Measurements from ENCODE around the gene FNIP2. TPM values are rescaled to one million over a fixed set of nuclear protein-coding genes. Genes with fewer than 3 reads are reported as not detected.

FNIP2 gene
- total and polyA plus RNA-seq, 10 of the 15 experiments (the other 5 are each of a cell fraction or from before 2014, with no cell fraction given), result 0.03 to 0.38 (median 0.15) TPM

DNA sequence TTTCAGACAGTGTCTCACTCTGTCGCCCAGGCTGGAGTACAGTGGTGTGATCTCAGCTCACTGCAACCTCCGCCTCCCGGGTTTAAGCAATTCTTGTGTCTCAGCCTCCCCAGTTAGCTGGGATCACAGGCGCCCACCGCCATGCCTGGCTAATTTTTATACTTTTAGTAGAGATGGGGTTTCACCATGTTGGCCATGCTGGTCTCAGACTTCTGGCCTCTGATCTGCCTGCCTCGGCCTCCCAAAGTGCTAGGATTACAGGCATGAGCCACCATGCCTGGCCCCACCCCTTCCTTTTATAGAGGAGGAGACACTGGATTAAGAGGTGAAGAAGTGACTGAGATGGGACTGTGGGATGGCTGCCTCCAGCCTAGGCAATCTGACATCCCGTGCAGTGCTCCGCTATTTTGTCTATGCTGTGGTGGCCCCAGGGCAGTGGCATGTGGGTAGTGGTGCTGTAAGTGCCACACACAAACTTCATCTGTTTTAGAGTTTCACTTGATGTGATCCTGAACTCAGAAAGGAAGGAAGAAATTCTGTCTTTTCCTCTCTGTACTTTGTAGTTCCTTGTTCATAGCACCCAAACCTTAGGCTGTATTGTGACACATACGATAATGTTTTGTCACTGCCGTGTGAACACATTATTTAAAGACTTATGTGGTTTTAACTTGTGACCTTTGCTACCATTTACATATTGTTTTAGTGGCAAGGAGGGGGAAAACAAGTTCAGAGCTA, 48.9 kb downstream of the FNIP2 start (continued):
- TF ChIP-seq GATAD2B (conservative IDR thresholded peaks at IDR 0.05; ENCODE audit: low read depth), result 0 out of 2 replicates have a peak, but pooled peaks have one; percentile 36
- TF ChIP-seq ZNF217 (IDR thresholded peaks at IDR 0.05), result no peak
- TF ChIP-seq, protein P1, sequence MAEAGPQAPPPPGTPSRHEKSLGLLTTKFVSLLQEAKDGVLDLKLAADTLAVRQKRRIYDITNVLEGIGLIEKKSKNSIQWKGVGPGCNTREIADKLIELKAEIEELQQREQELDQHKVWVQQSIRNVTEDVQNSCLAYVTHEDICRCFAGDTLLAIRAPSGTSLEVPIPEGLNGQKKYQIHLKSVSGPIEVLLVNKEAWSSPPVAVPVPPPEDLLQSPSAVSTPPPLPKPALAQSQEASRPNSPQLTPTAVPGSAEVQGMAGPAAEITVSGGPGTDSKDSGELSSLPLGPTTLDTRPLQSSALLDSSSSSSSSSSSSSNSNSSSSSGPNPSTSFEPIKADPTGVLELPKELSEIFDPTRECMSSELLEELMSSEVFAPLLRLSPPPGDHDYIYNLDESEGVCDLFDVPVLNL (IDR thresholded peaks at IDR 0.05; ENCODE audit: low read depth, low read length), result no peak
- no peak for TF ChIP-seq SIX5 (IDR thresholded peaks at IDR 0.05; ENCODE audit: low read depth, low read length, severe bottlenecking)
- no peak for TF ChIP-seq RAD51 (IDR thresholded peaks at IDR 0.05)
- no peak for TF ChIP-seq CBX3 (IDR thresholded peaks at IDR 0.05; ENCODE audit: borderline replicate concordance, low read depth)
- no peak for TF ChIP-seq SREBF2 (IDR thresholded peaks at IDR 0.05; ENCODE audit: low read length)
- no peak for TF ChIP-seq ZNF24 (IDR thresholded peaks at IDR 0.05)
- no peak for TF ChIP-seq TCF3 (IDR thresholded peaks at IDR 0.05; ENCODE audit: borderline replicate concordance, insufficient read depth, low read depth, low read length)
- TF ChIP-seq, protein P2, sequence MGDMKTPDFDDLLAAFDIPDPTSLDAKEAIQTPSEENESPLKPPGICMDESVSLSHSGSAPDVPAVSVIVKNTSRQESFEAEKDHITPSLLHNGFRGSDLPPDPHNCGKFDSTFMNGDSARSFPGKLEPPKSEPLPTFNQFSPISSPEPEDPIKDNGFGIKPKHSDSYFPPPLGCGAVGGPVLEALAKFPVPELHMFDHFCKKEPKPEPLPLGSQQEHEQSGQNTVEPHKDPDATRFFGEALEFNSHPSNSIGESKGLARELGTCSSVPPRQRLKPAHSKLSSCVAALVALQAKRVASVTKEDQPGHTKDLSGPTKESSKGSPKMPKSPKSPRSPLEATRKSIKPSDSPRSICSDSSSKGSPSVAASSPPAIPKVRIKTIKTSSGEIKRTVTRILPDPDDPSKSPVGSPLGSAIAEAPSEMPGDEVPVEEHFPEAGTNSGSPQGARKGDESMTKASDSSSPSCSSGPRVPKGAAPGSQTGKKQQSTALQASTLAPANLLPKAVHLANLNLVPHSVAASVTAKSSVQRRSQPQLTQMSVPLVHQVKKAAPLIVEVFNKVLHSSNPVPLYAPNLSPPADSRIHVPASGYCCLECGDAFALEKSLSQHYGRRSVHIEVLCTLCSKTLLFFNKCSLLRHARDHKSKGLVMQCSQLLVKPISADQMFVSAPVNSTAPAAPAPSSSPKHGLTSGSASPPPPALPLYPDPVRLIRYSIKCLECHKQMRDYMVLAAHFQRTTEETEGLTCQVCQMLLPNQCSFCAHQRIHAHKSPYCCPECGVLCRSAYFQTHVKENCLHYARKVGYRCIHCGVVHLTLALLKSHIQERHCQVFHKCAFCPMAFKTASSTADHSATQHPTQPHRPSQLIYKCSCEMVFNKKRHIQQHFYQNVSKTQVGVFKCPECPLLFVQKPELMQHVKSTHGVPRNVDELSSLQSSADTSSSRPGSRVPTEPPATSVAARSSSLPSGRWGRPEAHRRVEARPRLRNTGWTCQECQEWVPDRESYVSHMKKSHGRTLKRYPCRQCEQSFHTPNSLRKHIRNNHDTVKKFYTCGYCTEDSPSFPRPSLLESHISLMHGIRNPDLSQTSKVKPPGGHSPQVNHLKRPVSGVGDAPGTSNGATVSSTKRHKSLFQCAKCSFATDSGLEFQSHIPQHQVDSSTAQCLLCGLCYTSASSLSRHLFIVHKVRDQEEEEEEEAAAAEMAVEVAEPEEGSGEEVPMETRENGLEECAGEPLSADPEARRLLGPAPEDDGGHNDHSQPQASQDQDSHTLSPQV (IDR thresholded peaks at IDR 0.05), result no peak
- TF ChIP-seq HCFC1 (IDR thresholded peaks at IDR 0.05; ENCODE audit: low read length), result no peak
- peak; percentile 43 for TF ChIP-seq IKZF1 (conservative IDR thresholded peaks at IDR 0.05)
- no peak for TF ChIP-seq JUNB (IDR thresholded peaks at IDR 0.05)
- no peak for TF ChIP-seq FOXM1 (IDR thresholded peaks at IDR 0.05; ENCODE audit: low read depth, low read length)
- TF ChIP-seq CHD1 (IDR thresholded peaks at IDR 0.05; ENCODE audit: low read depth, low read length), result no peak
- TF ChIP-seq ZZZ3 (IDR thresholded peaks at IDR 0.05; ENCODE audit: control insufficient read depth, insufficient read length, low read depth), result no peak
- no peak for TF ChIP-seq BACH1 (IDR thresholded peaks at IDR 0.05; ENCODE audit: borderline replicate concordance)
- TF ChIP-seq POU2F2 (IDR thresholded peaks at IDR 0.05; ENCODE audit: borderline replicate concordance, low read depth, low read length), result peak; percentile 72; the same call in 2 of the 3 replicates
- TF ChIP-seq, protein P3, sequence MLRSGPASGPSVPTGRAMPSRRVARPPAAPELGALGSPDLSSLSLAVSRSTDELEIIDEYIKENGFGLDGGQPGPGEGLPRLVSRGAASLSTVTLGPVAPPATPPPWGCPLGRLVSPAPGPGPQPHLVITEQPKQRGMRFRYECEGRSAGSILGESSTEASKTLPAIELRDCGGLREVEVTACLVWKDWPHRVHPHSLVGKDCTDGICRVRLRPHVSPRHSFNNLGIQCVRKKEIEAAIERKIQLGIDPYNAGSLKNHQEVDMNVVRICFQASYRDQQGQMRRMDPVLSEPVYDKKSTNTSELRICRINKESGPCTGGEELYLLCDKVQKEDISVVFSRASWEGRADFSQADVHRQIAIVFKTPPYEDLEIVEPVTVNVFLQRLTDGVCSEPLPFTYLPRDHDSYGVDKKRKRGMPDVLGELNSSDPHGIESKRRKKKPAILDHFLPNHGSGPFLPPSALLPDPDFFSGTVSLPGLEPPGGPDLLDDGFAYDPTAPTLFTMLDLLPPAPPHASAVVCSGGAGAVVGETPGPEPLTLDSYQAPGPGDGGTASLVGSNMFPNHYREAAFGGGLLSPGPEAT (IDR thresholded peaks at IDR 0.05; ENCODE audit: low read depth), result no peak; the same call in 1 of the 2 replicates
- TF ChIP-seq IKZF2 (IDR thresholded peaks at IDR 0.05), result peak; percentile 60 to 72; a peak in 2 of 4 replicates
- no peak for TF ChIP-seq STAT1 (conservative IDR thresholded peaks at IDR 0.05)
- no peak for TF ChIP-seq MYC (IDR thresholded peaks at IDR 0.05; ENCODE audit: insufficient read depth, insufficient read length, insufficient replicate concordance, low read length, severe bottlenecking)

Data from GM12878 (cell line).